Smooth muscle cell (in vitro differentiated cells): ENCODE measurements around the gene ADCY1. TPM values are rescaled to one million over a fixed set of nuclear protein-coding genes. Genes with fewer than 3 reads are reported as not detected.

Source experiments
- DNase-seq: peaks from one replicate; lab custom pipeline; 2025; ENCODE audit not compliant: unreplicated experiment; lab: John Stamatoyannopoulos, UW
- H2AFZ ChIP-seq: fragments of 200-600 bp; sonication (generic); 2 replicates; pipeline ENCODE4 v1.6.0; 2016; ENCODE audit warnings: antibody characterized with exemption, low read depth, mild to moderate bottlenecking
- H3F3A ChIP-seq: fragments of 200-600 bp; sonication (generic); 2 replicates; pipeline ENCODE4 v1.6.0; 2017; ENCODE audit warnings: antibody characterized with exemption, low read depth
- H3K27ac ChIP-seq: fragments of 200-600 bp; sonication (generic); 2 replicates; pipeline ENCODE4 v1.5.1; 2016; ENCODE audit warnings: low read depth, mild to moderate bottlenecking
- H3K27me3 ChIP-seq: fragments of 200-600 bp; sonication (generic); 2 replicates; pipeline ENCODE4 v1.6.1; 2016; ENCODE audit warnings: low read depth, mild to moderate bottlenecking
- H3K36me3 ChIP-seq: fragments of 200-600 bp; sonication (generic); 2 replicates; pipeline ENCODE4 v1.5.1; 2016; ENCODE audit warnings: low read depth
- H3K4me1 ChIP-seq: fragments of 200-600 bp; sonication (generic); 2 replicates; pipeline ENCODE4 v1.5.1; 2016; ENCODE audit warnings: low read depth
- H3K4me2 ChIP-seq: fragments of 200-600 bp; sonication (generic); 2 replicates; pipeline ENCODE4 v1.6.0; 2016; ENCODE audit warnings: mild to moderate bottlenecking
- H3K4me3 ChIP-seq: fragments of 200-600 bp; sonication (generic); 2 replicates; pipeline ENCODE4 v1.5.1; 2016; ENCODE audit warnings: mild to moderate bottlenecking
- H3K79me2 ChIP-seq: fragments of 200-600 bp; sonication (generic); 2 replicates; pipeline ENCODE4 v1.6.0; 2016; ENCODE audit warnings: low read depth, mild to moderate bottlenecking
- H3K9ac ChIP-seq: fragments of 200-600 bp; sonication (generic); 2 replicates; pipeline ENCODE4 v1.6.0; 2016; ENCODE audit warnings: low read depth
- H3K9me3 ChIP-seq: fragments of 200-600 bp; sonication (generic); replicated peaks from 2 replicates; pipeline ENCODE4 v1.5.1; 2016; ENCODE audit warnings: low read depth
- H4K20me1 ChIP-seq: fragments of 200-600 bp; sonication (generic); 2 replicates; pipeline ENCODE4 v1.6.0; 2016; ENCODE audit warnings: low read depth
- WGBS: methylation state at CpG from one replicate; pipeline ENCODE4 v1.1.7; 2016; ENCODE audit warnings: low lambda C conversion rate; 5-methylcytosine and 5-hydroxymethylcytosine counted together
- polyA plus RNA-seq: library from polyadenylated mRNA; unstranded; fragments of >200 nt; fragmentation: Nextera tagmentation; extraction: Ambion mirVana; gene quantifications from 2 replicates; pipeline ENCODE4 v1.2.1, GENCODE V29; 2016
- total RNA-seq: library from RNA; depleted of rRNA; stranded (reverse); fragments of >200 nt; gene quantifications from 2 replicates; pipeline ENCODE4 v1.2.3, GENCODE V29; 2014
- TF ChIP-seq, protein P1 (sequence below): fragments of 200-600 bp; sonication (generic); IDR thresholded peaks from 2 replicates; pipeline ENCODE4 v1.5.1; 2017; ENCODE audit warnings: borderline replicate concordance, mild to moderate bottlenecking, antibody characterized with exemption; ENCODE audit not compliant: insufficient read depth, poor library complexity, severe bottlenecking

The ADCY1 gene
- total and polyA plus RNA-seq, 2 experiments from 2014 or later = 0.22 TPM; not detected in 1

DNA sequence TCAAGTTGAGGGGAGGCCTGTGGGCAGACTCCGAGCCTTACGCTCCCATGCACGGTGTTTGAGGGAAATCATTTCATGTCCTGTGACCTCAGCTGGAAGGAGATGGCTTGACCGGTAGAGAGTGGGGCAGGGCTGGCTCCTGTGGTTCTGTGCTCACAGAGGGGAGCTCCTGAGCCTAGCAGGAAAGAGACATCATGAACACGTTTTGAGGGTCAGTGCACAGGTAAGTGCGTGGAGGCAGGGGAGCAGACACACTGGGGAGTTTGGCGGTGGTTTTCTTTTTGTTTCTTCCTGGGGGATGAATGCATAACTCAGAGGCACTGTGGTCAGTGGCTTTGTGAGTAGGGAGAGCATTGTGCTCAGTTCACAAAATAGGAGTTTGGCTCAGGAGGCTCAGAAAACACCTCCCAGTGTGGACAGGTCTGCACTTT, 22.5 kb downstream of the ADCY1 start:
- no peak overlapping the region for H3K4me2 ChIP-seq

DNA sequence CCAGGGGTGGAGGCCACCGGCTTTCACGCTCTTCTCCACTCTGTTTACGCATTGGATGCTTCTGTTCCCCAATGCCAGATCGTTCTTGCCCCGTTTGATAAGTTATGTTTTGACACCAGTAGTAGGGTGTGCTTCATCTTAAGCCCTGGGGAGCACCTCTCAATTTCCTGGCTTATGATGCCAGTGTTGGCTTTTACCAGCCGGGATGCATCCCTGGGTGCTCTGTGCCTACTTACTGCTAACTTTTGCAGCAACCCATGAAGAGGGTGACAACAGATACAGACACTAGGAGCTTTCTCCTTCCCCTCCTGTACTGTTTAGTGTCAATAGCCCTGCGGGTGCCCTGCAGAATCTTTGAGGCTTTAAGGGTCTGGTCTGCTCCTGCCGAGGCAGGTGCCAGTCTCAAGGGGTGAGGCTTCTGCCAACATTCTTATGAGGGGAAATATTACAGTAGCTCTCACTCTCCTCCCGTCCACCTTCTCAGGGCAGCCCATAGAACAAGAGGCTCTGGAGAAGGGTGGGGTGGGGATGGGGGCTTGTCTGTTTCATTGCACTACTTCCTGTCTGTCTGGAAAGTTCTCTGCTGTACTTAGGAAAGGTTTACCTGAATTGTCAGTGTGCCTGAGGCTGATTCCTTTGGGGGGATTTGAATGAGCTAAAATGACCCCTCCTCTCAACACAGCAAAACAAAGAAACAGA, 23.3 kb downstream of the ADCY1 start:
- H3K36me3 ChIP-seq = no peaks in the 10 kb centered on the region
- H4K20me1 ChIP-seq = no peaks in the 10 kb centered on the region
- H3K9me3 ChIP-seq = no peaks in the 10 kb centered on the region
- no peak for DNase-seq
- H3K4me1 ChIP-seq = no peaks in the 10 kb centered on the region
- H3K27ac ChIP-seq = no peak overlapping the region
- no peak overlapping the region for H3K4me2 ChIP-seq
- no peaks in the 10 kb centered on the region for H3K79me2 ChIP-seq
- H2AFZ ChIP-seq = no peak overlapping the region
- no peaks in the 10 kb centered on the region for H3F3A ChIP-seq
- H3K9ac ChIP-seq = no peak overlapping the region
- 89% methylated on average over 9 of the region's 9 CpGs for WGBS
- no peak overlapping the region for H3K4me3 ChIP-seq
- H3K27me3 ChIP-seq = no peaks in the 10 kb centered on the region
- TF ChIP-seq, protein P1, sequence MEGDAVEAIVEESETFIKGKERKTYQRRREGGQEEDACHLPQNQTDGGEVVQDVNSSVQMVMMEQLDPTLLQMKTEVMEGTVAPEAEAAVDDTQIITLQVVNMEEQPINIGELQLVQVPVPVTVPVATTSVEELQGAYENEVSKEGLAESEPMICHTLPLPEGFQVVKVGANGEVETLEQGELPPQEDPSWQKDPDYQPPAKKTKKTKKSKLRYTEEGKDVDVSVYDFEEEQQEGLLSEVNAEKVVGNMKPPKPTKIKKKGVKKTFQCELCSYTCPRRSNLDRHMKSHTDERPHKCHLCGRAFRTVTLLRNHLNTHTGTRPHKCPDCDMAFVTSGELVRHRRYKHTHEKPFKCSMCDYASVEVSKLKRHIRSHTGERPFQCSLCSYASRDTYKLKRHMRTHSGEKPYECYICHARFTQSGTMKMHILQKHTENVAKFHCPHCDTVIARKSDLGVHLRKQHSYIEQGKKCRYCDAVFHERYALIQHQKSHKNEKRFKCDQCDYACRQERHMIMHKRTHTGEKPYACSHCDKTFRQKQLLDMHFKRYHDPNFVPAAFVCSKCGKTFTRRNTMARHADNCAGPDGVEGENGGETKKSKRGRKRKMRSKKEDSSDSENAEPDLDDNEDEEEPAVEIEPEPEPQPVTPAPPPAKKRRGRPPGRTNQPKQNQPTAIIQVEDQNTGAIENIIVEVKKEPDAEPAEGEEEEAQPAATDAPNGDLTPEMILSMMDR = no peak

More for the DNA sequence above, 22.5 kb downstream of the ADCY1 start:
- H3K27ac ChIP-seq = no peak overlapping the region
- no peaks in the 10 kb centered on the region for H4K20me1 ChIP-seq
- H3K36me3 ChIP-seq = no peaks in the 10 kb centered on the region
- H2AFZ ChIP-seq = no peak overlapping the region
- H3K4me1 ChIP-seq = no peaks in the 10 kb centered on the region
- TF ChIP-seq, protein P1 = no peak
- H3K27me3 ChIP-seq = no peaks in the 10 kb centered on the region
- H3K9ac ChIP-seq = no peak overlapping the region
- no peaks in the 10 kb centered on the region for H3K79me2 ChIP-seq
- no peak overlapping the region for H3K4me3 ChIP-seq
- no peak for DNase-seq
- 87% methylated on average over 7 of the region's 7 CpGs for WGBS
- H3F3A ChIP-seq = no peaks in the 10 kb centered on the region
- no peaks in the 10 kb centered on the region for H3K9me3 ChIP-seq

DNA sequence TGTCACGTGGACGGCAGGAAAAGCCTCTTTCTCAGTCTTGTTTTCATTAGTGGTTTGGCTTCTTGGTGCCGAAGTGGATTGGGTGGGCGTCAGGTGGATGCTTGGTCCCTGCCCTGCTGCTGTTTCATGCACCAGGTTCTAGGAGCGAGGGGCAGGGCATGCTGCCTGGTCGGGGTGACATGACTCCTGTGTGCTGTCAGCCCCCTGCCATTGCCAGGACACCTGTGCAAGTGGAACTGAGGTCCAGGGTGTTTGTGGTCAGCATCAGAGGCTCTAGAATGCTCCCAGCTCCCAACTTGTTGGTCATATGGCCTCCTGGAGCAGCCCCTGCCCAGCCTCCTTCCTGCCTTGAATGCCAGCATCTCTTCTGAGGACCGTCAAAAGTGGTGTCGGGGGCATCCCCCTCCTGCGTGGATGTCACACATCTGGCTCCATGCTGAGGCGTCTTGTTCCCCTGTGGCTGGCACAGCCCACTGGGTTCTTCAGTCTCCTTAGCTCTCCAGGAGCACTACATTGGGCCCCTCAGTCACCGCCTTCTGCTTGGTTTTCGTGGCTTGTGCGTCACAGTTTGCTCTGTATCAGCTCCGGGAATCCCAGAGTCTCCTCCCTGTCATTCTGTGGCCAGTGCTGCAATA, 24.8 kb downstream of the ADCY1 start:
- Histone ChIP-seq H3K4me1 (no peaks in the 10 kb centered on the region), H3K36me3 (no peaks in the 10 kb centered on the region), H2AFZ (no peak overlapping the region), H4K20me1 (no peaks in the 10 kb centered on the region), H3K9ac (no peak overlapping the region), H3K79me2 (no peaks in the 10 kb centered on the region), H3K9me3 (no peaks in the 10 kb centered on the region), H3K27me3 (no peaks in the 10 kb centered on the region), H3F3A (no peaks in the 10 kb centered on the region), H3K27ac (no peak overlapping the region), H3K4me3 (no peak overlapping the region), H3K4me2 (no peak overlapping the region)
- WGBS = 91% methylated on average over 14 of the region's 14 CpGs
- TF ChIP-seq, protein P1 = no peak
- DNase-seq = no peak
